Neural progenitor cell (in vitro differentiated cells): Measurements from ENCODE around the gene SLC16A6. TPM values are rescaled to one million over a fixed set of nuclear protein-coding genes. Genes with fewer than 3 reads are reported as not detected.
A peak's percentile ranks its signal among the peaks of the same experiment; 100 is the strongest.

Experiments
- DNase-seq: peaks from one replicate; pipeline ENCODE4 v3.0.0-alpha.2; 2016; ENCODE audit warnings: low spot score
- H2AFZ ChIP-seq: fragments of 200-600 bp; sonication (generic); replicated peaks from 2 replicates; pipeline ENCODE4 v1.6.1; 2016; ENCODE audit warnings: antibody characterized with exemption
- H3F3A ChIP-seq: fragments of 200-600 bp; sonication (generic); 2 replicates; pipeline ENCODE4 v1.6.1; 2016; ENCODE audit warnings: antibody characterized with exemption, low read depth
- H3K27ac ChIP-seq: fragments of 200-600 bp; sonication (generic); 2 replicates; pipeline ENCODE4 v1.5.1; 2016; ENCODE audit warnings: mild to moderate bottlenecking
- H3K27me3 ChIP-seq: fragments of 200-600 bp; sonication (generic); 2 replicates; pipeline ENCODE4 v1.6.1; 2016; ENCODE audit warnings: mild to moderate bottlenecking, moderate library complexity
- H3K36me3 ChIP-seq: fragments of 200-600 bp; sonication (generic); 2 replicates; pipeline ENCODE4 v1.5.1; 2016
- H3K4me1 ChIP-seq: fragments of 200-600 bp; sonication (generic); 2 replicates; pipeline ENCODE4 v1.6.1; 2016; ENCODE audit warnings: mixed run types
- H3K4me2 ChIP-seq: fragments of 200-600 bp; sonication (generic); 2 replicates; pipeline ENCODE4 v1.6.1; 2016
- H3K4me3 ChIP-seq: fragments of 200-600 bp; sonication (generic); 2 replicates; pipeline ENCODE4 v1.5.1; 2016
- H3K79me2 ChIP-seq: fragments of 200-600 bp; sonication (generic); 2 replicates; pipeline ENCODE4 v1.6.1; 2016; ENCODE audit warnings: low read depth
- H3K9ac ChIP-seq: fragments of 200-600 bp; sonication (generic); 2 replicates; pipeline ENCODE4 v1.6.1; 2016
- H3K9me3 ChIP-seq: fragments of 200-600 bp; sonication (generic); 2 replicates; pipeline ENCODE4 v1.5.1; 2016; ENCODE audit warnings: low read depth
- H4K20me1 ChIP-seq: fragments of 200-600 bp; sonication (generic); 2 replicates; pipeline ENCODE4 v1.6.1; 2016; ENCODE audit warnings: low read depth
- H3K27ac Mint-ChIP-seq: 3 replicates; pipeline ENCODE4 v1.8.0; 2021; ENCODE audit warnings: mixed read lengths
- H3K27me3 Mint-ChIP-seq: 2 replicates; pipeline ENCODE4 v1.8.0; 2022; ENCODE audit warnings: low read depth, mild to moderate bottlenecking, inconsistent platforms, moderate library complexity, mixed read lengths; ENCODE audit not compliant: insufficient read depth
- H3K36me3 Mint-ChIP-seq: 3 replicates; pipeline ENCODE4 v1.8.0; 2021; ENCODE audit warnings: mixed read lengths
- H3K4me1 Mint-ChIP-seq: 3 replicates; pipeline ENCODE4 v1.8.0; 2021; ENCODE audit warnings: mixed read lengths
- H3K4me3 Mint-ChIP-seq: 3 replicates; pipeline ENCODE4 v1.8.0; 2021; ENCODE audit warnings: mild to moderate bottlenecking, moderate library complexity, mixed read lengths
- H3K9me3 Mint-ChIP-seq: 3 replicates; pipeline ENCODE4 v1.8.0; 2020; ENCODE audit warnings: mixed read lengths
- EZH2 ChIP-seq: fragments of 200-600 bp; sonication (generic); IDR thresholded peaks from 2 replicates; pipeline ENCODE4 v1.6.1; 2017; ENCODE audit warnings: antibody characterized with exemption, mild to moderate bottlenecking, moderate library complexity
- EZH2phosphoT487 ChIP-seq: fragments of 200-600 bp; sonication (generic); IDR thresholded peaks from 2 replicates; pipeline ENCODE4 v1.6.1; 2017; ENCODE audit warnings: antibody characterized with exemption
- total RNA-seq: library from RNA; depleted of rRNA; stranded (reverse); fragments of >200 nt; gene quantifications from 2 replicates; pipeline ENCODE4 v1.2.3, GENCODE V29; 2015; ENCODE audit warnings: low replicate concordance
- TF ChIP-seq, protein P1 (sequence below): fragments of 200-600 bp; sonication (generic); IDR thresholded peaks from 2 replicates; pipeline ENCODE4 v1.5.1; 2017; ENCODE audit warnings: antibody characterized with exemption, mild to moderate bottlenecking

SLC16A6 gene
- total RNA-seq, 1 donor from 2014 or later: 0.19 TPM

DNA sequence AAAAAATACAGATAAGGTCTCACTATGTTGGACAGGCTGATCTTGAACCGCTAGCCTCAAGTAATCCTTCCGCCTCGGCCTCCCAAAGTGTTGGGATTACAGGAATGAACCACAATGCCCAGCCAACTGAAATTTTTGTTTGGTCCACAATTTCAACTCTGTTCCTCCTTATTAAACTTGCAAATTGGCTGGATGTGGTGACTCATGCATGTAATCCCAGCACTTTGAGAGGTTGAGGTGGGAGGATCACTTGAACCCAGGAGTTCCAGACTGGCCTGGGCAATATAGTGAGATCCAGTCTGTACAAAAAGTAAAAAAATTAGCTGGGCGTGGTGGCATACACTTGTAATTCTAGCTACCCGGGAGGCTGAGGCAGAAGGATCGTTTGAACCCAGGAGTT, 13.8 kb upstream of the SLC16A6 start:
- Histone ChIP-seq H3K9ac (no peak overlapping the region), H3K4me2 (no peak overlapping the region), H3K4me3 (no peak overlapping the region), H3F3A (peaks cover 18% of the 10 kb centered on the region), H3K9me3 (no peaks in the 10 kb centered on the region), H3K36me3 (no peaks in the 10 kb centered on the region), H4K20me1 (no peaks in the 10 kb centered on the region), H3K4me1 (peaks cover 14% of the 10 kb centered on the region), H3K27ac (no peak overlapping the region), H3K79me2 (no peaks in the 10 kb centered on the region), H2AFZ (no peak overlapping the region), H3K27me3 (no peaks in the 10 kb centered on the region)
- TF ChIP-seq, protein P1, sequence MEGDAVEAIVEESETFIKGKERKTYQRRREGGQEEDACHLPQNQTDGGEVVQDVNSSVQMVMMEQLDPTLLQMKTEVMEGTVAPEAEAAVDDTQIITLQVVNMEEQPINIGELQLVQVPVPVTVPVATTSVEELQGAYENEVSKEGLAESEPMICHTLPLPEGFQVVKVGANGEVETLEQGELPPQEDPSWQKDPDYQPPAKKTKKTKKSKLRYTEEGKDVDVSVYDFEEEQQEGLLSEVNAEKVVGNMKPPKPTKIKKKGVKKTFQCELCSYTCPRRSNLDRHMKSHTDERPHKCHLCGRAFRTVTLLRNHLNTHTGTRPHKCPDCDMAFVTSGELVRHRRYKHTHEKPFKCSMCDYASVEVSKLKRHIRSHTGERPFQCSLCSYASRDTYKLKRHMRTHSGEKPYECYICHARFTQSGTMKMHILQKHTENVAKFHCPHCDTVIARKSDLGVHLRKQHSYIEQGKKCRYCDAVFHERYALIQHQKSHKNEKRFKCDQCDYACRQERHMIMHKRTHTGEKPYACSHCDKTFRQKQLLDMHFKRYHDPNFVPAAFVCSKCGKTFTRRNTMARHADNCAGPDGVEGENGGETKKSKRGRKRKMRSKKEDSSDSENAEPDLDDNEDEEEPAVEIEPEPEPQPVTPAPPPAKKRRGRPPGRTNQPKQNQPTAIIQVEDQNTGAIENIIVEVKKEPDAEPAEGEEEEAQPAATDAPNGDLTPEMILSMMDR: no peak
- TF ChIP-seq EZH2: no peak
- no peak for TF ChIP-seq EZH2phosphoT487
- Mint-ChIP-seq H3K9me3 (peaks cover 16% of the 10 kb centered on the region), H3K4me3 (no peak overlapping the region), H3K36me3 (peaks cover 15% of the 10 kb centered on the region), H3K27me3 (peaks cover 4% of the 10 kb centered on the region), H3K4me1 (peaks cover 5% of the 10 kb centered on the region), H3K27ac (no peak overlapping the region)
- no peak for DNase-seq

DNA sequence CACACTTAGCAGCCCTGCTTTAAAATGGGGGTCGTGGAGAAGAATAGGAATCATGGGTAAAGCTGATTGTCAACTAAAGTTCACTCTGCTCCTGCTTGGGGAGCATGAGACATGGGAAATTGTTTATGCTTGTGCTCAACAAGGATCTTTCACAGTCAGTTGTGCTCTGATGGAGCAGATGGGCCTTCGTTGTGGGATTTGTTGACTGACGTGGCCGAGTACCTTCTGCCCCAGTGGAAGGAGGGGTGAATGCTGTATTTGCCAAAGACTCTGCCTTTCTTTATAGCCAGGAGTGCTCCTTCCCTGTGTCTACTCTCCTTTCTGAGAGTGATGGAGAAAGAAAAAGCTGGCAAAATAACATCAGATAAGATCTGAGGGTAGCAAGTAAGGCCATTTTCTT, 11.7 kb upstream of the SLC16A6 start:
- Histone ChIP-seq H3K27me3 (no peaks in the 10 kb centered on the region), H3K4me3 (no peak overlapping the region), H3K9me3 (no peaks in the 10 kb centered on the region), H3K27ac (no peak overlapping the region), H3K9ac (no peak overlapping the region), H3K4me1 (peaks cover 14% of the 10 kb centered on the region), H4K20me1 (no peaks in the 10 kb centered on the region), H3K36me3 (no peaks in the 10 kb centered on the region), H3F3A (peaks cover 18% of the 10 kb centered on the region), H3K79me2 (no peaks in the 10 kb centered on the region), H2AFZ (no peak overlapping the region), H3K4me2 (peak overlapping the region; percentile 40)
- no peak overlapping the region for H3K27ac Mint-ChIP-seq
- no peak overlapping the region for H3K4me3 Mint-ChIP-seq
- peaks cover 24% of the 10 kb centered on the region for H3K9me3 Mint-ChIP-seq
- peaks cover 5% of the 10 kb centered on the region for H3K4me1 Mint-ChIP-seq
- TF ChIP-seq EZH2: no peak
- no peak for TF ChIP-seq EZH2phosphoT487
- TF ChIP-seq, protein P1: no peak
- no peak for DNase-seq
- H3K36me3 Mint-ChIP-seq: peaks cover 11% of the 10 kb centered on the region
- peaks cover 4% of the 10 kb centered on the region for H3K27me3 Mint-ChIP-seq

DNA sequence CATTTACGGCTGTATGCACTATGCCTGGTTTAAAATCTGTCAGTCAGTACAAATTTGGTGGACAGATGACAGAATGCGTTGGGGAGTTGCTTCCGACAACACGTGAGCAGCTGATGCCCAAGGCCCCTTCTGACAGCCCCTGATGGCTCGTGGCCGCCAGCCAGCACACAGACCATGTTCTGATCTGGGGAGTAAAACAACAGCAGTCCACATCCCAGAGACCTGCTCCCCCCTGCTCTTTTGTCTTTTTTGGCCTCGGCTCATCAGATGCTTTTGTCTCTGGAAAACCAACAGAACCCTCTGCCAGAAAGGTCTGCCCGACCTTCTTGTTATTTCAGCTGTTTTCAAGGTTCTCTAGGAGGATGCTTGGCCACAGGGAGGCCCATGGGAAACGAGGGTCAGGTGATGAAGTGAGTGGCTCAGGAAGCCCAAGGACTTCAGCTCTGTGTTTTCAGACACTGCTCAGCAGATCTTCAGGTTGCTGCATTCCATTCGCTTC, 11.2 kb upstream of the SLC16A6 start:
- Histone ChIP-seq H3K27me3 (no peaks in the 10 kb centered on the region), H3K27ac (peak overlapping the region; percentile 56), H3K4me1 (peaks cover 15% of the 10 kb centered on the region), H3K9me3 (no peaks in the 10 kb centered on the region), H3K36me3 (no peaks in the 10 kb centered on the region), H3K79me2 (no peaks in the 10 kb centered on the region), H3K4me2 (peak overlapping the region; percentile 40), H4K20me1 (no peaks in the 10 kb centered on the region), H2AFZ (peak overlapping the region; percentile 12), H3K4me3 (no peak overlapping the region), H3K9ac (no peak overlapping the region), H3F3A (peaks cover 18% of the 10 kb centered on the region)
- peaks cover 20% of the 10 kb centered on the region for H3K9me3 Mint-ChIP-seq
- DNase-seq: no peak
- peaks cover 4% of the 10 kb centered on the region for H3K27me3 Mint-ChIP-seq
- H3K4me1 Mint-ChIP-seq: peaks cover 5% of the 10 kb centered on the region
- no peak for TF ChIP-seq EZH2
- TF ChIP-seq, protein P1: no peak
- no peak for TF ChIP-seq EZH2phosphoT487
- H3K27ac Mint-ChIP-seq: no peak overlapping the region
- peaks cover 5% of the 10 kb centered on the region for H3K36me3 Mint-ChIP-seq
- no peak overlapping the region for H3K4me3 Mint-ChIP-seq
